GM21786 (cell line): ENCODE measurements around the gene CCR6.
"Not testable (repeated sequence)": the region's sequence is repeated elsewhere in the genome, so short reads cannot be mapped to it uniquely, and the experiment has no call there.

Experiments
- ATAC-seq: cut with Tn5 transposase; IDR thresholded peaks from one replicate; pipeline ENCODE4 v1.9.1; 2021; ENCODE audit not compliant: unreplicated experiment

The CCR6 gene

DNA sequence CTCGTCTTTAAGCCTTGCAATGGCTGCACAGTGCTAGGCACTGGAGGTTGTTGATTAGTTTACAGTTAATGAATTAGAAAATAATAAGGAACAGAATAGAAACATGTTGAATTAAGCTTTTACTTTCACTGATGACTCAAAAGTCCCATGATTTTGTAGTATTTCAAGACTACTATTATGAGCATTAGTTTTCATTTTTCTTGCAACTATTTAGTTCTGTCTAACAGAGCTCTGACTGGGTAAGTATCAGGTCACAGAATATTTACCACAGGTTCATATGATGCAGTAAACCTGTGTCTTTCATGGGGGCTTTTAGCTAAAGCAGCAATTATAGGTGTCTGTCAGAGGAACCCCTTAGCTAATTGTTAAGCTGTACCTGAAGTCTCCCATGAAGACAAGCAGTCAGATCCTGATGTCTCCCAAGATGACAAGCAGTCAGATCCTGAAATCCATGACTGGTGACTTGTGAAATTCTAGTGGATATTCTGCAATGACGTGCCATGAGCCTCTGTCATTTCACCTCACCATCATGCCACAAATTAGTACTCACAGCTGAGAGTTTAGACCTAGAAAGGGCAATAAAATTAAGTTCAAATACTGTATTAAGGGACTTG lies 43.1 kb downstream of the CCR6 start:
- ATAC-seq, result no peak

DNA sequence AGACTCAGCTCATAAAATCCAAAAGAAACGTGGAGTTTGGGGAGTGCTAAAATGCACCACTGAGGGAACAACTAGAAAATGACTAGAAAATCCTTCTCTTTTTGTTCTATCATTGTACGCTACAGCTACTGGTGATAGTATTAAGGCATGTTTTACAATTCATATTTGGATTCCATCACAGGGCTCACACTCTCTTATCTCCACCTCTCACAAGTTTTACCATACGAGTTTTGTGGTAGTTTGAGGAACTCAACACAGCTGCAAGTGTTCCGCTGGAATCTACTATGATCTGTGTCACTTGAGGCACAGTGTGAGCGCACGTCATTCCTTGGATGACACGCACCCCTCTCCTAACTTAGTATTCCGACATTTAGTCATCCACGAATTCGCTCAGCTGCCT lies 44.8 kb downstream of the CCR6 start:
- ATAC-seq, result not testable (repeated sequence)

DNA sequence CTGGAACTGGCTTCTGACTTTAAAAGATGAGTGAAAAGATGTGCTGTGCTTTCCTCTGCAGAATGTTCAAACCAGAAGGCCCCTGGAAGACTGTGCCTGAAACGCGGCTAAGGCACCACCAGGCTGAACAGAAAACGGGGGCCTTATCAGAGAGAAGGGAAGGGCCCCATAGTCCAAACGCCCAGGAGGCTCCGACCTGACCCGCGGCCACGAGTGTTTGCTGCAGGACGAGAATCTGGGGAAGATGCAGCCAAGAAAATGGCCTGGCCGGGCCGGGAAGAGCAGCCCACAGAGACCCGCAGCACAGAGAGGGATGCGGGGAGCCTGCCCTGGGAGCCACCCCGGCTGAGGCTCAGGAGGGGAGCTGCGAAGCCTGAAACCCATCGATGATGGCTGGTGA lies 45.4 kb downstream of the CCR6 start:
- ATAC-seq, result not testable (repeated sequence)

DNA sequence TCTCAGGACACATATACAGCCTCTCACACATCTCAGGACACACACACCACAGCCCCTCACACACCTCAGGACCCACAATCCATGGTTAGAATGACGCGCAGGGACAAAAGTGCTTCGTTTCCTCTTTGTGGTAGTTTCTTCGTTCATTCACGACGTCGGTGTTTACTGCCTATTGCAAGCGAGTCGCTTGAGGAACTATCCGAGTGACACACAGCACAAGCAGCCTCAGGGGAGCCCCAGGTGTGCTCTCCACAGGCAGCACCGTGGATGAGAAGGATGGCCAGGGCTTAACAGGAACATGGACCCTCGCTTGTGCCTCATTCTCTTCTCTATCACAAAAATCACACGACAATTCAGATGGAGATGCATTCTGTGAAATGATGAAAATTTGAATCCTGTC lies 47.0 kb downstream of the CCR6 start:
- not testable (repeated sequence) for ATAC-seq

DNA sequence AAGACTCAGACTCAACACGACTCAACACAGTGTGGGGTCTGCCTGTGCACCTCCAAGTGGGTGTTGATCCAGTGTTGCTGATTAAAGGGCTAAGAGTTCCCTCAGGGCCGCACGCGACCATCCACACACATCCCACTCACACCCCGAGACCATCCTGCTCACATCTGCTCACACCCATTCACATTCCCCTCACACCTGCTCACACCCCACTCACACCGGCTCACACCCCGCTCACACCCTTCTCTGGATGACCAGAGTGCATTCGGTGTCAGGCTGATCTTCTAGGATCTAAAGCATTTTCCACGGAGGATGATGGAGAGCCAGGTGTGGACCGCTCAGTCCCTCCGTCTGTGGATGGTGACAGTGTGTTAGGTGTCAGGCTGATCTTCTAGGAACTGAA lies 48.4 kb downstream of the CCR6 start:
- ATAC-seq, result not testable (repeated sequence)

DNA sequence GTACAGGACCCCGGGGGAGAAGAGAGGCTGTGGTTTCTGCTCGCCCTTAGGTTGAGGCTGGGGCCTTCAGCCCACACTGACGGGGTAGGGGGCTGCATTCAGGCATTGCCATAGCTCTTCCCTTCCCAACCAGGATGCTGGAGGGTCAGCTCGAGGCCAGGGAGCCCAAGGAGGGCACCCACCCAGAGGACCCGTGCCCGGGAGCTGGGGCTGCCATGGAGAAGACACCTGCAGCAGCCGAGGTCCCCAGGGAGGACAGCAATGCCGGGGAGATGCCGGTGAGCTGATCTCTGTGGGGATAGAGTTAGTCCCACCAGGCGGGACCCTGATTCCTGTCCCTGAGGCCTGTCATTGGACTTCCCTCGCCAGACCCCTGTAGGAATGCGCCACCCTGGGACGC lies 49.1 kb downstream of the CCR6 start:
- not testable (repeated sequence) for ATAC-seq

DNA sequence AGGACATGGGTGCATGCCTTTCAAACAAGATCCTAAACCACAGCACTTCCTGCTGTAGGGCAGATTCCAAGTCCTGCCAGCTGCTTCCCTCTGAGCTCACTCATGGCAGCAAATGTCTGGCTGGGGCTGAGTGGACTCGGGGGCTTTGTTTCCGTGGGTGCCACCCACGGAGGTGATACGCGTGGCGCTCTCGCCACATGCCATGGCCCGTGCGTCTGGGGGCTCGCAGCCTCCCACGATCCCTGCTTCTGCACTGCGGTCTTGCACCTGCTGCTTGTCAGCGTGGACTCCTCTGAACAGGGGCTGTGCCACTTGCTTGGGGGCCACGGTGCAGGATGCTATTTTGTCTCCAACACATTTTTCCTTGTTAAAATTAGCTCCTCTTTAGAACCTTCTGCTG lies 54.4 kb downstream of the CCR6 start:
- ATAC-seq, result not testable (repeated sequence)

DNA sequence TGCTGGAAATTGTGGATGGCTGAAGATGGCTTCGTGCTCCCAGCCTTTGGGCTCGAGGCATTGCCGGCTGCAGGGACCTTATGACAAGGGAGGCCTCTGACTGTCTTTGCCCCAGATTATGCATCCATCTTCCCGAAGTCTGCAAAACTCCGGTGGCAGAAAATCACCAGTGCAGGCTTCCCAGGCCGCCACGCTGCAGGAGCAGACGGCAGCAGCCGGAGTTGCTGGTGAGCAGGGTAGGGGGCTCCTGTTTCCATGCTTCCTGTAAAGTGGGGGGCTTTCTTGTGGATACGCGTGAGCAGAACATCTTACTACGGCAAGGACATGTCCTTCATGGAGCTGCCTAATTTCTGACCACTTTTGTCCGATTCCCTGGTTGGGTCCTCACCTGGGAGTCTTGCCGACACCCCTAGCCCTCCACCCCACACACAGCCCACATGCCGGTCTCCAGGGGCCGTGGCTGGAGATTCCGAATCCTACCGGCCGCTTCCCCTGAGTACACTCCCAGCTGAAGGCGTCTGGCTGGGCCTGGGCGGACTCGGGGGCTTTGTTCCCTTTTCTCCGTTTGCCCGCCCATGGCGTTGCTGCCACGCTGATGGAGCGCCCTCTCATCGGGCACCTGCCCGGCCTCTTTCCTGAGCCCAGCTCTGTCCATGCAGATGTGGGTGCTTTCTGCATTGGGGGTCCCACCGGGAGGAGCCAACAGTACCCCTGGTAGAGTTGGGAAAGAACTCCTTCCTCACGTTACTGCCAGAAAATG lies 56.2 kb downstream of the CCR6 start:
- ATAC-seq, result not testable (repeated sequence)

DNA sequence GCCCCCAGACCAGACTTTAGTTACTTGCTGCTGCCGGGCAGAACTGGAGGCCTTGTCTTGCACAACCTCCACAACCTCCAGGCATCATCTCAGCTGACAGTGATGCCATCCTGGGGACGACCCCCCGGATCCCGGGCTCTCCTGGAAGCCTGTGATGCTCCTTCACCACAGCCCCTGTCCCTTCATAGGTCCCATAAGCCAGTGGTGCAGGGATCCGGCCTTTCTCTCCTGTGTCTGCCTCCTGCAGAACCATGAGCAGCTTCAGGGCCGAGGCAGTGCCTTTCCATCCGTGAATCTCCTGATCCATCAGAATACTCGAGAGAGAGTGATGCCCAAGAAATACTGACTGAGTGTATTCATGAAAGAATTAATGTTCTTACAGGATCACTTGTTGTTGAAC lies 57.2 kb downstream of the CCR6 start:
- ATAC-seq, result not testable (repeated sequence)

DNA sequence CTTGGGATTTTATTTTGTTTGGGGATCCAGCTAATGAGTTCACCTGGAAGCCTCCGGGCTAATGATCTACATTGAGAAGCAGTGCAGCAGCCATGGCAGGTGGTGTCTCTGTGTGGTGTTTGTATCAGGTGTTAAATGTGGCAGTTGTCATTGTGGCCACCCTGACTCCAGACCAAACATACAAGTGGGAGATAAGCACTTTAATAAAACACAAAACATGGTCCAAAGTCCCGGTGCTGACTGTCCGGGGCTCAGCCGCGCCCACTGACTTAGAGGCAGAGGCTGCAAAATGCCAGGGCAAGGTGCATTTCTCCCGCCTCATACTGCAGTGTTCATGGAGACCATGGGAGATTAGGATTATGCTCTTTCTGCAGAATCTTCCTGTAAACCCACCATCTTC lies 58.5 kb downstream of the CCR6 start:
- not testable (repeated sequence) for ATAC-seq

DNA sequence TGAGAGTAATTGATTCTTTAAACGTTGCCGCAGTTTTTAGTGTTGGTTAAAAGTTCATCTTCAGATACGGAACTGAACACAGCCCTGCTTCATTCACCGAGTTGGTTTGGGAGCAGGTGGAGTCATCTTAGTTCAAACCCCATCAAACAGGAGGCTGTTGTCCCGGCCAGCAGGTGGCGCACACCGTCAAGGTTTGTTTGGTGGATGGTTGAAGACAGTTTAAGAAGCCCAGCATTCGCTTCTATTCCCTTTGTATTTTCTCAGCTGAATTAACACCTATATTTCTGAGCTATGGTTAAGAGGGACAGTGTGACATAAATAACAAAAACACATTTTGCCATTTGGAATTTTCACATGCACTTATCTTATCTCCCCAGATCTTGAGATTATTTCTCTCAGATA lies 60.0 kb downstream of the CCR6 start:
- peak; percentile 70 for ATAC-seq

DNA sequence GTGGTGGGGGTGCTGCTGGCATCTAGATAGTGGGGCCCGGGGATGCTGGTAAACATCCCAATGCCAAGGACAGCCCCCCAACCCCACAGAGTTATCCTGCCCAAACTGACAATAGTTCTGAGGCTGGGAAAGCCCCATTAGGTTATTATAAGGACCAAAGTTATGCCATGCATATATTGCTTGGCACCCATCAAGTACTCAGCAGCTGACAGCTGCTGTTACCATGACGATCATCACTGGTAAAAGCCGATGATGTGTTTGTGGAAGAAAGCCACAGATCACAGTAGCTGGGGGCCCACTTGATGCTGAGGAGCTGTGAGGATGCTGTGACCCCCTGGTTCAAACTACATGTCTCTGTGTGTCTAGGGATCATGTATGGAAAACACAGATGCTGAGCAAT lies 62.2 kb downstream of the CCR6 start:
- not testable (repeated sequence) for ATAC-seq

DNA sequence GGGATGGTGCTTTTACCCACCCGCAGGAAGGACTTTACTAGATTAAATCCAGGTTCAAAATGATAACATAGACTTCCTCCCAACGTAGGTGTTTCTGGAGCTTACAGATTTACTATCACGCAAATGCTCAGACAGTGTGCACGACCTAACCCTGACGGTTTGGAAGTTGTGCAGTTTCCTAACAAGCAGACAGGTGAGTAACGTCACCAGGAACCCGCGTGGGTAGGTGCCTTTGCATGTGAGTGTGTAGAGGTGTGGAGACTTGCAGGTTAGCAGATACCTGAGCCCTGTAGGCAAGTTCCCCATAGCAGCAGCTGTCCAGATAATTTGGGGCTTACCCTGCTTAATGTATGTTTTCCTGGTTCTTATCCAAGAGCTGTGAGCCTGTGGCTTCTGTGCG lies 64.4 kb downstream of the CCR6 start:
- not testable (repeated sequence) for ATAC-seq
